HG03354 (cell line): ENCODE measurements around the gene SPTBN2.

ENCODE experiments used
- ATAC-seq: cut with Tn5 transposase; IDR thresholded peaks from one replicate; pipeline ENCODE4 v1.9.1; 2021; ENCODE audit warnings: mild to moderate bottlenecking; ENCODE audit not compliant: unreplicated experiment, poor library complexity, severe bottlenecking

Gene SPTBN2

GRCh38 chr11:66728693-66729385, at the start of gene SPTBN2:
TSS of gene SPTBN2 (minus strand) at chr11:66729216. CDS start at chr11:66721240, 7,976 bp downstream.
- no peak for ATAC-seq

- ATAC-seq: no peak
Observed at GRCh38 chr11:66768818-66769217, 39.8 kb upstream of the SPTBN2 start.

GRCh38 chr11:66768088-66768521, 39.1 kb upstream of the SPTBN2 start:
- no peak for ATAC-seq

- ATAC-seq: no peak
Observed at GRCh38 chr11:66767666-66768065, 38.6 kb upstream of the SPTBN2 start.

- ATAC-seq: no peak
Observed at GRCh38 chr11:66766681-66767080, 37.7 kb upstream of the SPTBN2 start.

- no peak for ATAC-seq
Observed at GRCh38 chr11:66762088-66762487, 33.1 kb upstream of the SPTBN2 start.

GRCh38 chr11:66752148-66752547, 23.1 kb upstream of the SPTBN2 start:
- ATAC-seq: no peak

- no peak for ATAC-seq
Observed at GRCh38 chr11:66749091-66749490, 20.1 kb upstream of the SPTBN2 start.

- no peak for ATAC-seq
Observed at GRCh38 chr11:66747480-66747879, 18.5 kb upstream of the SPTBN2 start.

- peak; percentile 51 for ATAC-seq
Observed at GRCh38 chr11:66745356-66746235, 16.6 kb upstream of the SPTBN2 start.

GRCh38 chr11:66744485-66745355, 15.7 kb upstream of the SPTBN2 start:
- peak; percentile 78 for ATAC-seq

GRCh38 chr11:66743271-66743968, 14.4 kb upstream of the SPTBN2 start:
- ATAC-seq: no peak

GRCh38 chr11:66741153-66741552, 12.1 kb upstream of the SPTBN2 start:
- ATAC-seq: no peak

- no peak for ATAC-seq
Observed at GRCh38 chr11:66739983-66740382, 11.0 kb upstream of the SPTBN2 start.

- ATAC-seq: no peak
Observed at GRCh38 chr11:66734215-66734614, 5.2 kb upstream of the SPTBN2 start.

GRCh38 chr11:66729447-66729846, 431 bp upstream of the SPTBN2 start:
- ATAC-seq: no peak

GRCh38 chr11:66728038-66728692, 851 bp downstream of the SPTBN2 start:
- ATAC-seq: no peak

- no peak for ATAC-seq
Observed at GRCh38 chr11:66727282-66728037, 1.6 kb downstream of the SPTBN2 start.
